CD14-positive monocyte (primary cell): ENCODE data around the gene MOXD1. TPM values are rescaled to one million over a fixed set of nuclear protein-coding genes. Genes with fewer than 3 reads are reported as not detected.

Experiments
- DNase-seq, 3 donors: peaks; one replicate each; pipeline ENCODE4 v3.0.0-alpha.2; 2011 to 2022
- H2AFZ ChIP-seq: 2 replicates; pipeline ENCODE4 v1.6.0; 2012; ENCODE audit warnings: mild to moderate bottlenecking, low read depth, low read length, inconsistent platforms; ENCODE audit not compliant: insufficient read depth, poor library complexity, severe bottlenecking
- H3K27ac ChIP-seq, 2 donors: 1 replicate in 1 of 2; 2 replicates in 1 of 2; pipeline ENCODE4 v1.5.1; 2012 to 2013; ENCODE audit warnings: low read length in 2 of 2, control low read depth in 1 of 2, inconsistent platforms in 1 of 2, low read depth in 1 of 2, mild to moderate bottlenecking in 1 of 2
- H3K27me3 ChIP-seq, 2 donors: one replicate each; pipeline versions ENCODE4 v1.6.0 to v1.6.1; 2011 to 2013; ENCODE audit warnings: low read length in 2 of 2; ENCODE audit not compliant: control insufficient read depth in 2 of 2, insufficient read depth in 2 of 2
- H3K36me3 ChIP-seq, 2 donors: replicated peaks in 1 of 2; 1 replicate in 1 of 2; 2 replicates in 1 of 2; pipeline versions ENCODE4 v1.5.1 to v1.6.1; 2012 to 2013; ENCODE audit warnings: low read length in 2 of 2, control low read depth in 1 of 2, inconsistent platforms in 1 of 2, mild to moderate bottlenecking in 1 of 2; ENCODE audit not compliant: insufficient read depth in 2 of 2, control insufficient read depth in 1 of 2
- H3K4me1 ChIP-seq, 2 donors: 1 replicate in 1 of 2; 2 replicates in 1 of 2; pipeline versions ENCODE4 v1.5.1 to v1.6.1; 2012 to 2013; ENCODE audit warnings: low read length in 2 of 2, control low read depth in 1 of 2, inconsistent platforms in 1 of 2, mild to moderate bottlenecking in 1 of 2, moderate library complexity in 1 of 2; ENCODE audit not compliant: insufficient read depth in 2 of 2, control insufficient read depth in 1 of 2
- H3K4me2 ChIP-seq: replicated peaks from 2 replicates; pipeline ENCODE3; 2012; ENCODE audit warnings: low read length, moderate library complexity, mild to moderate bottlenecking; ENCODE audit not compliant: poor library complexity, severe bottlenecking; ENCODE audit errors: extremely low read depth
- H3K4me3 ChIP-seq, 3 experiments: fragments of 200-600 bp in 1 of 3; sonication (generic) in 1 of 3; replicated peaks in 1 of 3; 1 replicate in 2 of 3; 2 replicates in 1 of 3; pipeline ENCODE4 v1.5.1; 2011 to 2013; ENCODE audit warnings: low read length in 3 of 3, mild to moderate bottlenecking in 3 of 3, control low read depth in 2 of 3, low read depth in 2 of 3, inconsistent platforms in 1 of 3, moderate library complexity in 1 of 3
- H3K79me2 ChIP-seq: 2 replicates; pipeline ENCODE4 v1.6.0; 2012; ENCODE audit warnings: mild to moderate bottlenecking, control low read depth, inconsistent platforms, low read length, moderate library complexity; ENCODE audit not compliant: insufficient read depth
- H3K9ac ChIP-seq: 2 replicates; pipeline ENCODE4 v1.6.0; 2017; ENCODE audit warnings: low read length, mild to moderate bottlenecking; ENCODE audit not compliant: insufficient read depth, poor library complexity, severe bottlenecking
- H3K9me3 ChIP-seq, 2 donors: replicated peaks in 1 of 2; 1 replicate in 1 of 2; 2 replicates in 1 of 2; pipeline versions ENCODE4 v1.5.1 to v1.6.1; 2012 to 2013; ENCODE audit warnings: low read length in 2 of 2, control low read depth in 1 of 2; ENCODE audit not compliant: control insufficient read depth in 1 of 2, insufficient read depth in 1 of 2
- H4K20me1 ChIP-seq: 2 replicates; pipeline ENCODE4 v1.6.0; 2012; ENCODE audit warnings: mild to moderate bottlenecking, low read length, control low read depth, moderate library complexity; ENCODE audit not compliant: insufficient read depth
- H3K27ac Mint-ChIP-seq, 7 donors: one replicate each; pipeline ENCODE4 v1.8.0; 2020; ENCODE audit warnings: mild to moderate bottlenecking in 7 of 7, mixed read lengths in 7 of 7, moderate library complexity in 6 of 7, inconsistent platforms in 2 of 7
- H3K27me3 Mint-ChIP-seq, 3 donors: one replicate each; pipeline ENCODE4 v1.8.0; 2021 to 2022; ENCODE audit warnings: low read depth in 3 of 3, mild to moderate bottlenecking in 3 of 3, mixed read lengths in 3 of 3, moderate library complexity in 3 of 3, inconsistent platforms in 1 of 3
- H3K36me3 Mint-ChIP-seq, 2 donors: one replicate each; pipeline ENCODE4 v1.8.0; 2020; ENCODE audit warnings: mixed read lengths in 2 of 2, inconsistent platforms in 1 of 2, mild to moderate bottlenecking in 1 of 2
- H3K4me1 Mint-ChIP-seq: one replicate; pipeline ENCODE4 v1.8.0; 2020; ENCODE audit warnings: mild to moderate bottlenecking, mixed read lengths
- H3K4me3 Mint-ChIP-seq, 2 donors: one replicate each; pipeline ENCODE4 v1.8.0; 2020; ENCODE audit warnings: mild to moderate bottlenecking in 2 of 2, mixed read lengths in 2 of 2, moderate library complexity in 1 of 2
- H3K9me3 Mint-ChIP-seq, 7 donors: one replicate each; pipeline ENCODE4 v1.8.0; 2020 to 2022; ENCODE audit warnings: mixed read lengths in 7 of 7, mild to moderate bottlenecking in 6 of 7, moderate library complexity in 6 of 7, inconsistent platforms in 2 of 7
- WGBS: methylation state at CpG from one replicate; pipeline ENCODE4 v1.1.5; 2013; ENCODE audit warnings: missing lambda C conversion rate; ENCODE audit not compliant: insufficient coverage; 5-methylcytosine and 5-hydroxymethylcytosine counted together
- intact Hi-C, 2 donors: fragments of 100-400 bp; cut with micrococcal nuclease; formaldehyde crosslinking; loops; one replicate each; pipeline versions ENCODE4 v1.15.0 to v1.15.1; 2023
- polyA plus RNA-seq, 3 donors: library from polyadenylated mRNA; depleted of rRNA in 1 of 3; unstranded in 2 of 3; stranded (reverse) in 1 of 3; fragments of 300-500 nt in 2 of 3; fragments of >200 nt in 1 of 3; fragmentation: Illumina TruSeq in 2 of 3; gene quantifications; 1 replicate in 2 of 3; 2 replicates in 1 of 3; pipeline ENCODE4 v1.2.3, GENCODE V29; 2012 to 2021
- TF ChIP-seq, protein P1 (sequence below): fragments of 200-600 bp; IDR thresholded peaks from one replicate; pipeline ENCODE4 v1.8.0; 2022; ENCODE audit warnings: antibody characterized with exemption, mild to moderate bottlenecking

Gene MOXD1
- polyA plus RNA-seq, 3 donors: not detected

DNA sequence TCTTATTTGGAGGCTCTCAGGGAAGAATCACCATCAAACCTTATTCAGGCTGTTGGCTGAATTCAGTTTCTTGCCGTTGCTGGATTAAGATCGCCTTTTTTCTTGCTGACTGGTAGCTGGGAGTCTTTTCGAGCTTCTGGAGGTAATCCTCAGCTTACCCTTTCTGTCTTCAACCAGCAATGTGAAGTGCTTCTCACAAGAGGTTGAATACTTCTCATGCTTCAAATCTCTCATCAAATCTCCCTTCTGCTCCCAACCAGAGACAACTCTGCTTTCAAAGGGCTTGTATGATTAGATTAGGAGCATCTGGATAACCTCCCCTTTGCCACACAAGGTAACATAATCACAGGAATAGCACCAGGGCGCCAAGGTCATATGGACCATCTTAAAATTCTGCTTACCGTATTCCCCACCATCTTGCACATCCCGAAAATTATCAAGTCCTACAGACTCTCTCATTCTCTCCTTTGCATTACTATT, 137.2 kb downstream of the MOXD1 start:
- Mint-ChIP-seq H3K9me3 (peaks cover 0 to 4% (median 0%) of the 10 kb centered on the region in 7 donors), H3K27ac (no peak overlapping the region), H3K27me3 (peaks cover 0 to 5% (median 1%) of the 10 kb centered on the region in 3 donors), H3K4me3 (no peak overlapping the region), H3K4me1 (no peaks in the 10 kb centered on the region), H3K36me3 (no peaks in the 10 kb centered on the region)
- H3K36me3 ChIP-seq: no peaks in the 10 kb centered on the region
- WGBS: 93% methylated on average over 6 of the region's 6 CpGs
- H3K9me3 ChIP-seq: no peaks in the 10 kb centered on the region
- no peaks in the 10 kb centered on the region for H3K4me1 ChIP-seq
- DNase-seq: no peak
- no peaks in the 10 kb centered on the region for H3K27me3 ChIP-seq
- no peak overlapping the region for H2AFZ ChIP-seq
- intact Hi-C loops: no loop called here
- no peak overlapping the region for H3K4me2 ChIP-seq
- no peaks in the 10 kb centered on the region for H3K79me2 ChIP-seq
- no peak overlapping the region for H3K9ac ChIP-seq
- TF ChIP-seq, protein P1, sequence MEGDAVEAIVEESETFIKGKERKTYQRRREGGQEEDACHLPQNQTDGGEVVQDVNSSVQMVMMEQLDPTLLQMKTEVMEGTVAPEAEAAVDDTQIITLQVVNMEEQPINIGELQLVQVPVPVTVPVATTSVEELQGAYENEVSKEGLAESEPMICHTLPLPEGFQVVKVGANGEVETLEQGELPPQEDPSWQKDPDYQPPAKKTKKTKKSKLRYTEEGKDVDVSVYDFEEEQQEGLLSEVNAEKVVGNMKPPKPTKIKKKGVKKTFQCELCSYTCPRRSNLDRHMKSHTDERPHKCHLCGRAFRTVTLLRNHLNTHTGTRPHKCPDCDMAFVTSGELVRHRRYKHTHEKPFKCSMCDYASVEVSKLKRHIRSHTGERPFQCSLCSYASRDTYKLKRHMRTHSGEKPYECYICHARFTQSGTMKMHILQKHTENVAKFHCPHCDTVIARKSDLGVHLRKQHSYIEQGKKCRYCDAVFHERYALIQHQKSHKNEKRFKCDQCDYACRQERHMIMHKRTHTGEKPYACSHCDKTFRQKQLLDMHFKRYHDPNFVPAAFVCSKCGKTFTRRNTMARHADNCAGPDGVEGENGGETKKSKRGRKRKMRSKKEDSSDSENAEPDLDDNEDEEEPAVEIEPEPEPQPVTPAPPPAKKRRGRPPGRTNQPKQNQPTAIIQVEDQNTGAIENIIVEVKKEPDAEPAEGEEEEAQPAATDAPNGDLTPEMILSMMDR: no peak
- no peak overlapping the region for H3K4me3 ChIP-seq
- no peaks in the 10 kb centered on the region for H4K20me1 ChIP-seq
- no peak overlapping the region for H3K27ac ChIP-seq

DNA sequence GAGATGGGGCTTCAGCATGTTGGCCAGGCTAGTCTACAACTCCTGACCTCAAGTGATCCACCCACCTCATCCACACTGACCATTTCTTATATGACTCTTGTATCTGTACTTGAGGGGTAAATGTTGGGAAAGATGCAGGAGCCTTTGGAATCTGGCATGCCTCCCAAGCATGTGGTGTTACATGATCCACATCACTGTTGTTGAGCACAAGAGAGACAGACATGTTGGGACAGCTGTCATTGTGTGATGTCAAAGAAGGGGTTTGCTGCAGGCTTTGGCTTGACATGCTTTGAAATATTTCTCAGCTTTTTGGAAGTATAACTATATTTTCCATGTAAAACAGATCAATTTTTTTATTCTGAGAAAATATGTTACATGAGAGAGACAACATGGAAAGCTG, 139.9 kb downstream of the MOXD1 start:
- Mint-ChIP-seq H3K9me3 (peaks cover 0 to 4% (median 0%) of the 10 kb centered on the region in 7 donors), H3K4me1 (no peaks in the 10 kb centered on the region), H3K4me3 (no peak overlapping the region), H3K36me3 (no peaks in the 10 kb centered on the region), H3K27me3 (peaks cover 0 to 5% (median 2%) of the 10 kb centered on the region in 3 donors), H3K27ac (no peak overlapping the region)
- TF ChIP-seq, protein P1: no peak
- Histone ChIP-seq H3K4me1 (no peaks in the 10 kb centered on the region), H3K27ac (no peak overlapping the region), H3K4me3 (no peak overlapping the region), H3K9ac (no peak overlapping the region), H4K20me1 (no peaks in the 10 kb centered on the region), H3K27me3 (no peaks in the 10 kb centered on the region), H3K79me2 (no peaks in the 10 kb centered on the region), H3K4me2 (no peak overlapping the region), H3K36me3 (no peaks in the 10 kb centered on the region), H3K9me3 (no peaks in the 10 kb centered on the region), H2AFZ (no peak overlapping the region)
- intact Hi-C loops: no loop called here
- DNase-seq: no peak
